HEK293 (cell line): ENCODE measurements around the gene BRMS1.

Source experiments
- CTCF ChIA-PET: fragments of 350-600 bp; formaldehyde crosslinking; extraction: SDS; loops from one replicate; lab custom pipeline; 2021; ENCODE audit warnings: antibody characterized with exemption; lab: Yijun Ruan, JAX
- POLR2A ChIA-PET: fragments of 300-600 bp; formaldehyde crosslinking; extraction: SDS; loops from one replicate; lab custom pipeline; 2020; ENCODE audit warnings: antibody characterized with exemption, inconsistent platforms; lab: Yijun Ruan, JAX
- H3K27ac ChIP-seq: fragments of 200-500 bp; sonication (Bioruptor generic); 2 replicates; pipeline ENCODE4 v1.5.1; 2014; ENCODE audit warnings: low read depth, low read length, control low read depth, inconsistent platforms; ENCODE audit errors: extremely low read depth
- H3K36me3 ChIP-seq, 2 experiments: fragments of 200-500 bp in 1 of 2; sonication (Bioruptor generic) in 1 of 2; 1 replicate in 1 of 2; 2 replicates in 1 of 2; pipeline ENCODE4 v1.5.1; 2014 to 2017; ENCODE audit warnings: inconsistent platforms in 2 of 2, low read length in 2 of 2; ENCODE audit not compliant: control insufficient read depth in 2 of 2, insufficient read depth in 1 of 2
- H3K4me1 ChIP-seq: fragments of 200-500 bp; sonication (Bioruptor generic); 2 replicates; pipeline ENCODE4 v1.5.1; 2014; ENCODE audit warnings: mild to moderate bottlenecking, low read length, inconsistent platforms; ENCODE audit not compliant: control insufficient read depth, insufficient read depth
- H3K4me3 ChIP-seq: 2 replicates; pipeline ENCODE4 v1.5.1; 2011; ENCODE audit warnings: low read depth, mild to moderate bottlenecking, control low read depth, low read length, moderate library complexity
- H3K9me3 ChIP-seq: fragments of 200-500 bp; sonication (Bioruptor generic); 2 replicates; pipeline ENCODE4 v1.5.1; 2014; ENCODE audit warnings: low read depth, low read length, inconsistent platforms; ENCODE audit not compliant: control insufficient read depth, insufficient read depth
- EGR2 ChIP-seq: fragments of 450-650 bp; formaldehyde crosslinking; IDR thresholded peaks from 2 replicates; pipeline ENCODE4 v1.5.1; 2016; ENCODE audit warnings: low read depth, missing biosample characterization, missing genetic modification characterization
- GLI2 ChIP-seq: fragments of 450-650 bp; formaldehyde crosslinking; IDR thresholded peaks from 2 replicates; pipeline ENCODE4; 2017; ENCODE audit warnings: missing biosample characterization, missing genetic modification characterization, low read depth, borderline replicate concordance
- GLIS1 ChIP-seq: fragments of 450-650 bp; formaldehyde crosslinking; IDR thresholded peaks from 2 replicates; pipeline ENCODE4 v1.5.1; 2016; ENCODE audit warnings: missing biosample characterization, missing genetic modification characterization
- KLF16 ChIP-seq: fragments of 450-650 bp; formaldehyde crosslinking; IDR thresholded peaks from 2 replicates; pipeline ENCODE4 v1.5.1; 2017; ENCODE audit warnings: missing biosample characterization, missing genetic modification characterization
- TRIM28 ChIP-seq: IDR thresholded peaks from 2 replicates; pipeline ENCODE4 v1.6.1; 2011; ENCODE audit warnings: low read length, control low read depth, borderline replicate concordance
- YY1 ChIP-seq: fragments of 450-650 bp; formaldehyde crosslinking; IDR thresholded peaks from 2 replicates; pipeline ENCODE4 v1.5.1; 2018; ENCODE audit warnings: missing biosample characterization, missing genetic modification characterization
- ZBTB17 ChIP-seq: fragments of 450-650 bp; formaldehyde crosslinking; IDR thresholded peaks from 2 replicates; pipeline ENCODE4 v1.5.1; 2016; ENCODE audit warnings: missing biosample characterization, missing genetic modification characterization
- ZBTB48 ChIP-seq: fragments of 450-650 bp; formaldehyde crosslinking; IDR thresholded peaks from 2 replicates; pipeline ENCODE4 v1.5.1; 2016; ENCODE audit warnings: missing biosample characterization, missing genetic modification characterization
- ZFHX2 ChIP-seq: fragments of 450-650 bp; formaldehyde crosslinking; conservative IDR thresholded peaks from 2 replicates; pipeline ENCODE4 v1.5.1; 2016; ENCODE audit warnings: missing biosample characterization, missing genetic modification characterization
- ZNF157 ChIP-seq: fragments of 450-650 bp; formaldehyde crosslinking; IDR thresholded peaks from 2 replicates; pipeline ENCODE4 v1.5.1; 2016; ENCODE audit warnings: missing biosample characterization, missing genetic modification characterization
- ZNF223 ChIP-seq: fragments of 450-650 bp; formaldehyde crosslinking; IDR thresholded peaks from 2 replicates; pipeline ENCODE4 v1.5.1; 2016; ENCODE audit warnings: missing biosample characterization, missing genetic modification characterization
- ZNF23 ChIP-seq: fragments of 450-650 bp; formaldehyde crosslinking; IDR thresholded peaks from 2 replicates; pipeline ENCODE4 v1.5.1; 2016; ENCODE audit warnings: missing biosample characterization, missing genetic modification characterization, borderline replicate concordance
- ZNF292 ChIP-seq: fragments of 450-650 bp; formaldehyde crosslinking; IDR thresholded peaks from 2 replicates; pipeline ENCODE4 v1.5.1; 2016; ENCODE audit warnings: low read depth, missing biosample characterization, missing genetic modification characterization, borderline replicate concordance
- ZNF366 ChIP-seq: fragments of 450-650 bp; formaldehyde crosslinking; conservative IDR thresholded peaks from 2 replicates; pipeline ENCODE4 v1.5.1; 2016; ENCODE audit warnings: missing biosample characterization, missing genetic modification characterization
- ZNF426 ChIP-seq: fragments of 450-650 bp; formaldehyde crosslinking; IDR thresholded peaks from 2 replicates; pipeline ENCODE4 v1.5.1; 2017; ENCODE audit warnings: missing biosample characterization, missing genetic modification characterization, mild to moderate bottlenecking, inconsistent platforms, moderate library complexity
- ZNF530 ChIP-seq: fragments of 450-650 bp; formaldehyde crosslinking; IDR thresholded peaks from 2 replicates; pipeline ENCODE4 v1.5.1; 2016; ENCODE audit warnings: low read depth, missing biosample characterization, missing genetic modification characterization
- ZNF548 ChIP-seq: fragments of 450-650 bp; formaldehyde crosslinking; IDR thresholded peaks from 2 replicates; pipeline ENCODE4 v1.5.1; 2016; ENCODE audit warnings: missing biosample characterization, missing genetic modification characterization
- ZNF571 ChIP-seq: fragments of 450-650 bp; formaldehyde crosslinking; IDR thresholded peaks from 2 replicates; pipeline ENCODE4 v1.5.0; 2017; ENCODE audit warnings: missing biosample characterization, missing genetic modification characterization
- ZNF629 ChIP-seq: fragments of 450-650 bp; formaldehyde crosslinking; IDR thresholded peaks from 2 replicates; pipeline ENCODE4 v1.5.1; 2017; ENCODE audit warnings: missing biosample characterization, missing genetic modification characterization
- ZNF664 ChIP-seq: fragments of 450-650 bp; formaldehyde crosslinking; IDR thresholded peaks from 2 replicates; pipeline ENCODE4 v1.5.1; 2016; ENCODE audit warnings: missing biosample characterization, missing genetic modification characterization
- ZNF670 ChIP-seq: fragments of 450-650 bp; formaldehyde crosslinking; IDR thresholded peaks from 2 replicates; pipeline ENCODE4 v1.5.1; 2016; ENCODE audit warnings: missing biosample characterization, missing genetic modification characterization, low read depth
- ZNF701 ChIP-seq: fragments of 450-650 bp; formaldehyde crosslinking; IDR thresholded peaks from 2 replicates; pipeline ENCODE4 v1.5.1; 2016; ENCODE audit warnings: missing biosample characterization, missing genetic modification characterization
- ZNF830 ChIP-seq: fragments of 450-650 bp; IDR thresholded peaks from 2 replicates; pipeline ENCODE4 v1.5.0; 2018; ENCODE audit warnings: missing biosample characterization, missing genetic modification characterization, low read depth, mild to moderate bottlenecking, moderate library complexity
- ZNF837 ChIP-seq: fragments of 450-650 bp; formaldehyde crosslinking; IDR thresholded peaks from 2 replicates; pipeline ENCODE4 v1.5.1; 2016; ENCODE audit warnings: missing biosample characterization, missing genetic modification characterization
- ZSCAN16 ChIP-seq: fragments of 450-650 bp; formaldehyde crosslinking; IDR thresholded peaks from 2 replicates; pipeline ENCODE4 v1.5.1; 2016; ENCODE audit warnings: missing biosample characterization, missing genetic modification characterization
- TF ChIP-seq, protein P1 (sequence below): fragments of 450-650 bp; formaldehyde crosslinking; IDR thresholded peaks from 2 replicates; pipeline ENCODE4 v1.5.1; 2017; ENCODE audit warnings: missing biosample characterization, missing genetic modification characterization
- TF ChIP-seq, protein P2 (sequence below): fragments of 450-650 bp; formaldehyde crosslinking; IDR thresholded peaks from 2 replicates; pipeline ENCODE4 v1.5.1; 2016; ENCODE audit warnings: missing biosample characterization, missing genetic modification characterization
- TF ChIP-seq, protein P3 (sequence below): fragments of 450-650 bp; formaldehyde crosslinking; IDR thresholded peaks from 2 replicates; pipeline ENCODE4 v1.5.1; 2016; ENCODE audit warnings: missing biosample characterization, missing genetic modification characterization

BRMS1 gene

DNA sequence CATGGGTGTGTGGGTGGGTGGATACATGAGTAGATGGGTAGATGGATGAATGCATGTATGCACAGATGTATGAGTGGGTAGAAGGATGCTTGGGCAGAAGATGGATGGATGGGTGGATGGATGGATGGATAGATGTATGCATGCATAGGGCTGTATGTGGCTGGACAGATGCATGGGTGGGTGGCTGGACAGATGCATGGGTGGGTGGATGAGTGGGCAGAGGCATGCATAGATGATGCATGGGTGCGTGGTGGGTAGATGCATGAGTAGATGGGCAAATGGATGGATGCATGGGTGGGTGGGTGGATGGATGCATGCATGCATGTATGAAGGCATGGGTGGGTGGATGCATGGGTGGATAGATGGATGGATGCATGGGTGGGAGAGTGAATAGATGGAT is 21.2 kb downstream of the BRMS1 start:
- Histone ChIP-seq H3K36me3 (no peaks in the 10 kb centered on the region), H3K4me3 (no peak overlapping the region), H3K27ac (no peak overlapping the region), H3K9me3 (no peaks in the 10 kb centered on the region), H3K4me1 (no peaks in the 10 kb centered on the region)
- TF ChIP-seq EGR2 (tag by site-specific recombination) (peak; percentile 92), ZNF830 (no peak), ZNF223 (tag by site-specific recombination) (no peak), ZNF157 (tag by site-specific recombination) (no peak), ZNF664 (tag by site-specific recombination) (no peak), GLIS1 (tag by site-specific recombination) (no peak), ZNF530 (tag by site-specific recombination) (no peak), ZNF292 (tag by site-specific recombination) (no peak), ZFHX2 (tag by site-specific recombination) (peak; percentile 94), ZNF701 (tag by site-specific recombination) (no peak), ZNF426 (tag by site-specific recombination) (no peak), ZNF629 (tag by site-specific recombination) (no peak), ZSCAN16 (tag by site-specific recombination) (no peak), ZNF837 (tag by site-specific recombination) (no peak), YY1 (tag by site-specific recombination) (no peak), GLI2 (tag by site-specific recombination) (no peak), ZNF23 (tag by site-specific recombination) (no peak), ZNF366 (tag by site-specific recombination) (peak; percentile 72), ZNF571 (tag by site-specific recombination) (no peak), ZBTB17 (tag by site-specific recombination) (0 out of 2 replicates have a peak, but pooled peaks have one; percentile 14), ZNF548 (tag by site-specific recombination) (no peak), KLF16 (tag by site-specific recombination) (no peak), ZNF670 (tag by site-specific recombination) (no peak), TRIM28 (no peak), ZBTB48 (no peak)
- TF ChIP-seq, protein P1, sequence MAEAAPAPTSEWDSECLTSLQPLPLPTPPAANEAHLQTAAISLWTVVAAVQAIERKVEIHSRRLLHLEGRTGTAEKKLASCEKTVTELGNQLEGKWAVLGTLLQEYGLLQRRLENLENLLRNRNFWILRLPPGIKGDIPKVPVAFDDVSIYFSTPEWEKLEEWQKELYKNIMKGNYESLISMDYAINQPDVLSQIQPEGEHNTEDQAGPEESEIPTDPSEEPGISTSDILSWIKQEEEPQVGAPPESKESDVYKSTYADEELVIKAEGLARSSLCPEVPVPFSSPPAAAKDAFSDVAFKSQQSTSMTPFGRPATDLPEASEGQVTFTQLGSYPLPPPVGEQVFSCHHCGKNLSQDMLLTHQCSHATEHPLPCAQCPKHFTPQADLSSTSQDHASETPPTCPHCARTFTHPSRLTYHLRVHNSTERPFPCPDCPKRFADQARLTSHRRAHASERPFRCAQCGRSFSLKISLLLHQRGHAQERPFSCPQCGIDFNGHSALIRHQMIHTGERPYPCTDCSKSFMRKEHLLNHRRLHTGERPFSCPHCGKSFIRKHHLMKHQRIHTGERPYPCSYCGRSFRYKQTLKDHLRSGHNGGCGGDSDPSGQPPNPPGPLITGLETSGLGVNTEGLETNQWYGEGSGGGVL (tag by site-specific recombination): no peak
- TF ChIP-seq, protein P2, sequence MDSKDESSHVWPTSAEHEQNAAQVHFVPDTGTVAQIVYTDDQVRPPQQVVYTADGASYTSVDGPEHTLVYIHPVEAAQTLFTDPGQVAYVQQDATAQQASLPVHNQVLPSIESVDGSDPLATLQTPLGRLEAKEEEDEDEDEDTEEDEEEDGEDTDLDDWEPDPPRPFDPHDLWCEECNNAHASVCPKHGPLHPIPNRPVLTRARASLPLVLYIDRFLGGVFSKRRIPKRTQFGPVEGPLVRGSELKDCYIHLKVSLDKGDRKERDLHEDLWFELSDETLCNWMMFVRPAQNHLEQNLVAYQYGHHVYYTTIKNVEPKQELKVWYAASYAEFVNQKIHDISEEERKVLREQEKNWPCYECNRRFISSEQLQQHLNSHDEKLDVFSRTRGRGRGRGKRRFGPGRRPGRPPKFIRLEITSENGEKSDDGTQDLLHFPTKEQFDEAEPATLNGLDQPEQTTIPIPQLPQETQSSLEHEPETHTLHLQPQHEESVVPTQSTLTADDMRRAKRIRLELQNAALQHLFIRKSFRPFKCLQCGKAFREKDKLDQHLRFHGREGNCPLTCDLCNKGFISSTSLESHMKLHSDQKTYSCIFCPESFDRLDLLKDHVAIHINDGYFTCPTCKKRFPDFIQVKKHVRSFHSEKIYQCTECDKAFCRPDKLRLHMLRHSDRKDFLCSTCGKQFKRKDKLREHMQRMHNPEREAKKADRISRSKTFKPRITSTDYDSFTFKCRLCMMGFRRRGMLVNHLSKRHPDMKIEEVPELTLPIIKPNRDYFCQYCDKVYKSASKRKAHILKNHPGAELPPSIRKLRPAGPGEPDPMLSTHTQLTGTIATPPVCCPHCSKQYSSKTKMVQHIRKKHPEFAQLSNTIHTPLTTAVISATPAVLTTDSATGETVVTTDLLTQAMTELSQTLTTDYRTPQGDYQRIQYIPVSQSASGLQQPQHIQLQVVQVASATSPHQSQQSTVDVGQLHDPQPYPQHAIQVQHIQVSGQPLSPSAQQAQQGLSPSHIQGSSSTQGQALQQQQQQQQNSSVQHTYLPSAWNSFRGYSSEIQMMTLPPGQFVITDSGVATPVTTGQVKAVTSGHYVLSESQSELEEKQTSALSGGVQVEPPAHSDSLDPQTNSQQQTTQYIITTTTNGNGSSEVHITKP (tag by site-specific recombination): no peak
- TF ChIP-seq, protein P3, sequence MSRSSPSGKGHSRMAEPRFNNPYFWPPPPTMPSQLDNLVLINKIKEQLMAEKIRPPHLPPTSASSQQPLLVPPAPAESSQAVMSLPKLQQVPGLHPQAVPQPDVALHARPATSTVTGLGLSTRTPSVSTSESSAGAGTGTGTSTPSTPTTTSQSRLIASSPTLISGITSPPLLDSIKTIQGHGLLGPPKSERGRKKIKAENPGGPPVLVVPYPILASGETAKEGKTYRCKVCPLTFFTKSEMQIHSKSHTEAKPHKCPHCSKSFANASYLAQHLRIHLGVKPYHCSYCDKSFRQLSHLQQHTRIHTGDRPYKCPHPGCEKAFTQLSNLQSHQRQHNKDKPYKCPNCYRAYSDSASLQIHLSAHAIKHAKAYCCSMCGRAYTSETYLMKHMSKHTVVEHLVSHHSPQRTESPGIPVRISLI (tag by site-specific recombination): no peak
- CTCF ChIA-PET: interaction anchor here (1.4 to 2.7 kb wide), 2 partner anchors 12 to 14 kb away, joined by 3 to 19 read pairs; no protein-coding TSS in a partner anchor
- POLR2A ChIA-PET: no interaction called here
